Measurements from ENCODE around the gene MYO16. TPM values are rescaled to one million over a fixed set of nuclear protein-coding genes. Genes with fewer than 3 reads are reported as not detected.

MYO16 gene
- total RNA-seq, 4 donors from 2014 or later, result under 0.01 to 0.21 TPM; not detected in 2

- no peak for TF ChIP-seq CTCF (IDR thresholded peaks at IDR 0.05)
- TF ChIP-seq EP300 (IDR thresholded peaks at IDR 0.05), result no peak
- no peak for TF ChIP-seq POLR2A (IDR thresholded peaks at IDR 0.05)
- H3K27ac ChIP-seq, result no peak overlapping the region
- H3K36me3 ChIP-seq, result no peaks in the 10 kb centered on the region
- H3K4me3 ChIP-seq, result no peak overlapping the region
- no peaks in the 10 kb centered on the region for H3K27me3 ChIP-seq
- H3K9me3 ChIP-seq, result no peaks in the 10 kb centered on the region
- DNase-seq (ENCODE audit: low spot score in 2 of 2), result no peak
- peaks cover 0 to 1% (median 0%) of the 10 kb centered on the region in 4 donors for H3K4me1 ChIP-seq
- WGBS, 2 donors, result 85 to 93% methylated on average over 1 of the region's 1 CpG
Observed at GRCh38 chr13:108760129-108760528, 130.7 kb downstream of the MYO16 start.

- no peaks in the 10 kb centered on the region for H3K36me3 ChIP-seq
- no peak for TF ChIP-seq CTCF (IDR thresholded peaks at IDR 0.05)
- TF ChIP-seq EP300 (IDR thresholded peaks at IDR 0.05), result no peak
- no peak for TF ChIP-seq POLR2A (IDR thresholded peaks at IDR 0.05)
- H3K9me3 ChIP-seq, result no peaks in the 10 kb centered on the region
- no peak overlapping the region for H3K27ac ChIP-seq
- DNase-seq (ENCODE audit: low spot score in 2 of 2), result no peak
- H3K4me3 ChIP-seq, result no peak overlapping the region
- WGBS, 2 donors, result 73 to 87% methylated on average over 3 of the region's 3 CpGs
- H3K27me3 ChIP-seq, result no peaks in the 10 kb centered on the region
- no peaks in the 10 kb centered on the region for H3K4me1 ChIP-seq
Observed at GRCh38 chr13:108760541-108760940, 131.1 kb downstream of the MYO16 start.

- WGBS, 2 donors, result 66 to 83% methylated on average over 5 of the region's 5 CpGs
Observed at GRCh38 chr13:108768035-108768434, 138.6 kb downstream of the MYO16 start.

GRCh38 chr13:108769213-108770070, 140.0 kb downstream of the MYO16 start:
- Histone ChIP-seq H3K36me3 (no peaks in the 10 kb centered on the region), H3K9me3 (no peaks in the 10 kb centered on the region), H3K27me3 (no peaks in the 10 kb centered on the region), H3K4me3 (no peak overlapping the region), H3K27ac (no peak overlapping the region), H3K4me1 (no peaks in the 10 kb centered on the region)
- no peak for DNase-seq (ENCODE audit: low spot score in 2 of 2)
- 87 to 90% methylated on average over 10 of the region's 10 CpGs for WGBS, 2 donors
- TF ChIP-seq POLR2A (IDR thresholded peaks at IDR 0.05) (no peak), EP300 (IDR thresholded peaks at IDR 0.05) (no peak), CTCF (IDR thresholded peaks at IDR 0.05) (no peak)

More at GRCh38 chr13:108768035-108768434, 138.6 kb downstream of the MYO16 start:
- no peaks in the 10 kb centered on the region for H3K9me3 ChIP-seq
- no peak for DNase-seq (ENCODE audit: low spot score in 2 of 2)
- H3K27me3 ChIP-seq, result no peaks in the 10 kb centered on the region
- no peak overlapping the region for H3K4me3 ChIP-seq
- H3K4me1 ChIP-seq, result no peaks in the 10 kb centered on the region
- no peak overlapping the region for H3K27ac ChIP-seq
- no peak for TF ChIP-seq POLR2A (IDR thresholded peaks at IDR 0.05)
- no peak for TF ChIP-seq EP300 (IDR thresholded peaks at IDR 0.05)
- TF ChIP-seq CTCF (IDR thresholded peaks at IDR 0.05), result no peak
- H3K36me3 ChIP-seq, result no peaks in the 10 kb centered on the region

- no peaks in the 10 kb centered on the region for H3K4me1 ChIP-seq
- H3K9me3 ChIP-seq, result no peaks in the 10 kb centered on the region
- DNase-seq (ENCODE audit: low spot score in 2 of 2), result no peak
- TF ChIP-seq CTCF (IDR thresholded peaks at IDR 0.05), result no peak
- no peak for TF ChIP-seq POLR2A (IDR thresholded peaks at IDR 0.05)
- no peak for TF ChIP-seq EP300 (IDR thresholded peaks at IDR 0.05)
- H3K27me3 ChIP-seq, result no peaks in the 10 kb centered on the region
- H3K36me3 ChIP-seq, result no peaks in the 10 kb centered on the region
- H3K27ac ChIP-seq, result no peak overlapping the region
- H3K4me3 ChIP-seq, result no peak overlapping the region
- 73% methylated on average over 8 of the region's 8 CpGs for WGBS, 2 donors
Observed at GRCh38 chr13:108775597-108775996, 146.2 kb downstream of the MYO16 start.

Data from tibial nerve (tissue), 4 donors.